Endodermal cell (in vitro differentiated cells): ENCODE results near the gene MAST3. TPM values are rescaled to one million over a fixed set of nuclear protein-coding genes. Genes with fewer than 3 reads are reported as not detected.
A peak's percentile ranks its signal among the peaks of the same experiment; 100 is the strongest.

Experiments
- DNase-seq: peaks from one replicate; pipeline ENCODE4 v3.0.0-alpha.2; 2017
- H3K27ac ChIP-seq: 2 replicates; pipeline ENCODE4 v1.5.1; 2013; ENCODE audit warnings: mild to moderate bottlenecking, low read depth, low read length, moderate library complexity
- H3K27me3 ChIP-seq: 2 replicates; pipeline ENCODE4 v1.6.1; 2013; ENCODE audit warnings: mild to moderate bottlenecking, low read length, moderate library complexity; ENCODE audit not compliant: insufficient read depth, control insufficient read depth, poor library complexity, severe bottlenecking
- H3K36me3 ChIP-seq: 2 replicates; pipeline ENCODE4 v1.7.0; 2013; ENCODE audit warnings: mild to moderate bottlenecking, low read length, moderate library complexity; ENCODE audit not compliant: control insufficient read depth, insufficient read depth
- H3K4me1 ChIP-seq: one replicate; pipeline ENCODE4 v1.7.0; 2013; ENCODE audit warnings: low read length; ENCODE audit not compliant: control insufficient read depth, insufficient read depth
- H3K4me3 ChIP-seq: 2 replicates; pipeline ENCODE4 v1.5.1; 2013; ENCODE audit warnings: mild to moderate bottlenecking, low read length, moderate library complexity
- H3K9ac ChIP-seq: 2 replicates; pipeline ENCODE4 v1.6.1; 2013; ENCODE audit warnings: mild to moderate bottlenecking, low read length, moderate library complexity; ENCODE audit not compliant: poor library complexity, severe bottlenecking; ENCODE audit errors: extremely low read depth
- H3K9me3 ChIP-seq: 2 replicates; pipeline ENCODE4 v1.6.1; 2013; ENCODE audit warnings: mild to moderate bottlenecking, low read length, moderate library complexity; ENCODE audit not compliant: control insufficient read depth
- H3K27ac Mint-ChIP-seq: 2 replicates; pipeline ENCODE4 v1.8.0; 2020; ENCODE audit warnings: mixed read lengths
- H3K27me3 Mint-ChIP-seq: 2 replicates; pipeline ENCODE4 v1.8.0; 2021; ENCODE audit warnings: mild to moderate bottlenecking, mixed read lengths; ENCODE audit not compliant: insufficient read depth
- H3K36me3 Mint-ChIP-seq: 2 replicates; pipeline ENCODE4 v1.8.0; 2020; ENCODE audit warnings: low read depth, mixed read lengths
- H3K4me1 Mint-ChIP-seq: 2 replicates; pipeline ENCODE4 v1.8.0; 2020; ENCODE audit warnings: mixed read lengths
- H3K4me3 Mint-ChIP-seq: 2 replicates; pipeline ENCODE4 v1.8.0; 2020; ENCODE audit warnings: mild to moderate bottlenecking, moderate library complexity, mixed read lengths
- H3K9me3 Mint-ChIP-seq: 2 replicates; pipeline ENCODE4 v1.8.0; 2020; ENCODE audit warnings: mild to moderate bottlenecking, mixed read lengths
- CTCF ChIP-seq: fragments of 200-600 bp; sonication (generic); conservative IDR thresholded peaks from 2 replicates; pipeline ENCODE4 v1.5.0; 2021; ENCODE audit warnings: antibody characterized with exemption, mild to moderate bottlenecking
- WGBS, 2 experiments: methylation state at CpG; one replicate each; pipeline versions ENCODE4 v1.1.5 to v1.1.7; 2013; ENCODE audit warnings: missing lambda C conversion rate in 2 of 2, mixed read lengths in 1 of 2; ENCODE audit not compliant: insufficient coverage in 1 of 2, insufficient read length in 1 of 2; 5-methylcytosine and 5-hydroxymethylcytosine counted together
- total RNA-seq, 2 donors: library from RNA; stranded (reverse); fragmentation: NEBNext Ultra II Directional in 1 of 2; extraction: Animal tissue kit (Norgen Biotek cat#: 25700) in 1 of 2; gene quantifications; 2 replicates in 1 of 2; 3 replicates in 1 of 2; pipeline ENCODE4 v1.2.1, GENCODE V29; 2021

The MAST3 gene
- total RNA-seq, 2 donors from 2014 or later, result 13.0 to 15.1 TPM

- Histone ChIP-seq H3K36me3 (peaks cover 34% of the 10 kb centered on the region), H3K4me3 (no peak overlapping the region), H3K9me3 (no peaks in the 10 kb centered on the region), H3K27ac (no peak overlapping the region), H3K9ac (no peak overlapping the region), H3K27me3 (no peaks in the 10 kb centered on the region), H3K4me1 (no peaks in the 10 kb centered on the region)
- no peak overlapping the region for H3K27ac Mint-ChIP-seq
- 91 to 92% methylated on average over 24 to 31 of the region's 31 CpGs for WGBS, 2 experiments
- no peak for TF ChIP-seq CTCF
- no peak overlapping the region for H3K4me3 Mint-ChIP-seq
- H3K9me3 Mint-ChIP-seq, result no peaks in the 10 kb centered on the region
- no peaks in the 10 kb centered on the region for H3K27me3 Mint-ChIP-seq
- peak; percentile 83 for DNase-seq
- H3K4me1 Mint-ChIP-seq, result no peaks in the 10 kb centered on the region
- peaks cover 51% of the 10 kb centered on the region for H3K36me3 Mint-ChIP-seq
These were observed 34.4 kb downstream of the MAST3 start for GRCh38 chr19:18131841-18132596.

GRCh38 chr19:18135712-18136584 lies 38.4 kb downstream of the MAST3 start:
- no peaks in the 10 kb centered on the region for H3K4me1 ChIP-seq
- no peak for DNase-seq
- no peaks in the 10 kb centered on the region for H3K4me1 Mint-ChIP-seq
- H3K9me3 ChIP-seq, result no peaks in the 10 kb centered on the region
- WGBS, 2 experiments, result 94 to 96% methylated on average over 15 to 18 of the region's 18 CpGs
- H3K36me3 ChIP-seq, result peaks cover 29% of the 10 kb centered on the region
- H3K4me3 ChIP-seq, result no peak overlapping the region
- H3K27ac ChIP-seq, result no peak overlapping the region
- TF ChIP-seq CTCF, result no peak
- H3K27ac Mint-ChIP-seq, result no peak overlapping the region
- no peak overlapping the region for H3K9ac ChIP-seq
- H3K9me3 Mint-ChIP-seq, result no peaks in the 10 kb centered on the region
- no peaks in the 10 kb centered on the region for H3K27me3 ChIP-seq
- H3K4me3 Mint-ChIP-seq, result no peak overlapping the region
- no peaks in the 10 kb centered on the region for H3K27me3 Mint-ChIP-seq
- H3K36me3 Mint-ChIP-seq, result peaks cover 46% of the 10 kb centered on the region

- no peaks in the 10 kb centered on the region for H3K9me3 ChIP-seq
- Mint-ChIP-seq H3K36me3 (peaks cover 49% of the 10 kb centered on the region), H3K4me3 (no peak overlapping the region), H3K4me1 (no peaks in the 10 kb centered on the region), H3K27me3 (no peaks in the 10 kb centered on the region), H3K27ac (no peak overlapping the region), H3K9me3 (no peaks in the 10 kb centered on the region)
- TF ChIP-seq CTCF, result no peak
- no peak overlapping the region for H3K9ac ChIP-seq
- no peak for DNase-seq
- no peak overlapping the region for H3K4me3 ChIP-seq
- no peaks in the 10 kb centered on the region for H3K4me1 ChIP-seq
- H3K27me3 ChIP-seq, result no peaks in the 10 kb centered on the region
- no peak overlapping the region for H3K27ac ChIP-seq
- peaks cover 27% of the 10 kb centered on the region for H3K36me3 ChIP-seq
- WGBS, 2 experiments, result 84 to 92% methylated on average over 10 to 11 of the region's 11 CpGs
These were observed 39.7 kb downstream of the MAST3 start for GRCh38 chr19:18137242-18137641.
